ENCODE measurements around the gene EVC2.

GRCh38 chr4:5588046-5588445 is 120.3 kb downstream of the EVC2 start:
- TF ChIP-seq, protein P1, sequence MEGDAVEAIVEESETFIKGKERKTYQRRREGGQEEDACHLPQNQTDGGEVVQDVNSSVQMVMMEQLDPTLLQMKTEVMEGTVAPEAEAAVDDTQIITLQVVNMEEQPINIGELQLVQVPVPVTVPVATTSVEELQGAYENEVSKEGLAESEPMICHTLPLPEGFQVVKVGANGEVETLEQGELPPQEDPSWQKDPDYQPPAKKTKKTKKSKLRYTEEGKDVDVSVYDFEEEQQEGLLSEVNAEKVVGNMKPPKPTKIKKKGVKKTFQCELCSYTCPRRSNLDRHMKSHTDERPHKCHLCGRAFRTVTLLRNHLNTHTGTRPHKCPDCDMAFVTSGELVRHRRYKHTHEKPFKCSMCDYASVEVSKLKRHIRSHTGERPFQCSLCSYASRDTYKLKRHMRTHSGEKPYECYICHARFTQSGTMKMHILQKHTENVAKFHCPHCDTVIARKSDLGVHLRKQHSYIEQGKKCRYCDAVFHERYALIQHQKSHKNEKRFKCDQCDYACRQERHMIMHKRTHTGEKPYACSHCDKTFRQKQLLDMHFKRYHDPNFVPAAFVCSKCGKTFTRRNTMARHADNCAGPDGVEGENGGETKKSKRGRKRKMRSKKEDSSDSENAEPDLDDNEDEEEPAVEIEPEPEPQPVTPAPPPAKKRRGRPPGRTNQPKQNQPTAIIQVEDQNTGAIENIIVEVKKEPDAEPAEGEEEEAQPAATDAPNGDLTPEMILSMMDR (conservative IDR thresholded peaks at IDR 0.05; ENCODE audit: low read depth, low read length): no peak
- TF ChIP-seq EZH2 (IDR thresholded peaks at IDR 0.05; ENCODE audit: borderline replicate concordance, low read depth, low read length, poor library complexity, severe bottlenecking): no peak
